PFSK-1 (cell line): ENCODE results near the gene DHRS9.

Experiments used
- FOXP2 ChIP-seq: optimal IDR thresholded peaks from 2 replicates; pipeline ENCODE3; 2011; ENCODE audit warnings: borderline replicate concordance, control low read depth, inconsistent platforms; ENCODE audit not compliant: insufficient read depth; ENCODE audit errors: extremely low read length, extremely low read depth
- POLR2AphosphoS5 ChIP-seq: IDR thresholded peaks from 2 replicates; pipeline ENCODE4 v1.6.1; 2012; ENCODE audit warnings: low read depth, mild to moderate bottlenecking, control low read depth, low read length, moderate library complexity
- SIN3A ChIP-seq: IDR thresholded peaks from 2 replicates; pipeline ENCODE4 v1.6.1; 2012; ENCODE audit warnings: mild to moderate bottlenecking, low read length, moderate library complexity, borderline replicate concordance; ENCODE audit not compliant: insufficient read depth
- TAF1 ChIP-seq: IDR thresholded peaks from 2 replicates; pipeline ENCODE4 v1.6.1; 2012; ENCODE audit warnings: low read length, control low read depth, borderline replicate concordance; ENCODE audit not compliant: insufficient read depth
- TF ChIP-seq, protein P1 (sequence below), 2 experiments: IDR thresholded peaks; 2 replicates each; pipeline versions ENCODE4 v1.6.1 to v1.8.0; 2011 to 2012; ENCODE audit warnings: low read depth in 2 of 2, low read length in 2 of 2, control low read depth in 1 of 2, inconsistent platforms in 1 of 2, mild to moderate bottlenecking in 1 of 2, moderate library complexity in 1 of 2; ENCODE audit not compliant: insufficient read depth in 1 of 2

Gene DHRS9

DNA sequence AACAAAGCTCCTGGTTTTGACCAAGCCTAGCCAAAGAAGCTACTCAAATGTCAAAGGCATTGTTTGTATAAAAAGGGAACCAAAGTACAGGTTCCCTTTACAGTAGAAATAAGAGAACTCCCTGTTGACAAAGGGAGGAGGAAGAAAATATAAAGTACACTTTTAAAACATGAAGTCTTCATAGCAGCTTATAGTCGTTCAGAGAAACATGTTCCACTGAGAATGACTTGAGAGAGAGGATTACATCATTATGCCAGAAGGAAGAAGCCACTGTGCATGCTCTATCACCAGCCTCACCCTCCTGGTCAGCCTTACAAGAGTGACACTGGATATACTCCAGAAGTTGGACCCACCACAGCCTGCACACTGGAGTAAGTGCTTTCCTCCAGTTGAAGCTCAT, 2.5 kb upstream of the DHRS9 start:
- TF ChIP-seq TAF1: no peak
- TF ChIP-seq, protein P1, sequence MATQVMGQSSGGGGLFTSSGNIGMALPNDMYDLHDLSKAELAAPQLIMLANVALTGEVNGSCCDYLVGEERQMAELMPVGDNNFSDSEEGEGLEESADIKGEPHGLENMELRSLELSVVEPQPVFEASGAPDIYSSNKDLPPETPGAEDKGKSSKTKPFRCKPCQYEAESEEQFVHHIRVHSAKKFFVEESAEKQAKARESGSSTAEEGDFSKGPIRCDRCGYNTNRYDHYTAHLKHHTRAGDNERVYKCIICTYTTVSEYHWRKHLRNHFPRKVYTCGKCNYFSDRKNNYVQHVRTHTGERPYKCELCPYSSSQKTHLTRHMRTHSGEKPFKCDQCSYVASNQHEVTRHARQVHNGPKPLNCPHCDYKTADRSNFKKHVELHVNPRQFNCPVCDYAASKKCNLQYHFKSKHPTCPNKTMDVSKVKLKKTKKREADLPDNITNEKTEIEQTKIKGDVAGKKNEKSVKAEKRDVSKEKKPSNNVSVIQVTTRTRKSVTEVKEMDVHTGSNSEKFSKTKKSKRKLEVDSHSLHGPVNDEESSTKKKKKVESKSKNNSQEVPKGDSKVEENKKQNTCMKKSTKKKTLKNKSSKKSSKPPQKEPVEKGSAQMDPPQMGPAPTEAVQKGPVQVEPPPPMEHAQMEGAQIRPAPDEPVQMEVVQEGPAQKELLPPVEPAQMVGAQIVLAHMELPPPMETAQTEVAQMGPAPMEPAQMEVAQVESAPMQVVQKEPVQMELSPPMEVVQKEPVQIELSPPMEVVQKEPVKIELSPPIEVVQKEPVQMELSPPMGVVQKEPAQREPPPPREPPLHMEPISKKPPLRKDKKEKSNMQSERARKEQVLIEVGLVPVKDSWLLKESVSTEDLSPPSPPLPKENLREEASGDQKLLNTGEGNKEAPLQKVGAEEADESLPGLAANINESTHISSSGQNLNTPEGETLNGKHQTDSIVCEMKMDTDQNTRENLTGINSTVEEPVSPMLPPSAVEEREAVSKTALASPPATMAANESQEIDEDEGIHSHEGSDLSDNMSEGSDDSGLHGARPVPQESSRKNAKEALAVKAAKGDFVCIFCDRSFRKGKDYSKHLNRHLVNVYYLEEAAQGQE (IDR thresholded peaks at IDR 0.05; ENCODE audit: insufficient read depth in 1 of 2, low read depth in 2 of 2, low read length in 2 of 2): no peak
- TF ChIP-seq FOXP2: no peak
- TF ChIP-seq POLR2AphosphoS5: no peak
- no peak for TF ChIP-seq SIN3A

DNA sequence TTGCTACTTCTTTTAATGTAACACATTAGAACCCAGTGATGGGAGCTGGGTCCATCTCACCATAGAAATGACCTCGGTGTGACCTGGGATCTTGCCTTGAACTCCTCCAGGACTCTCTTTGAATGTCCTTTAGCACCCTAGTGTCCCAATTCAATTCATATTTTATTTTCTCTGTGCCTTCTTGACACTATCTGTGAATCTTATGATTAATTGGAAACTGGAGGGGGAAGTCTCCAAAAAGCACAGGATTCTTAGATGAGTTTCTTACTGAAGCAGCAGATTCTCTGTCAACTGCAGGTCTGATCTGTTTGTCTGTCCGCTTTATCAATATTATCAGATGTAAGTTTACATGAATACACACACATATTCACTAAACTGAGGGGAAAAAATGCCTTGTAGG, 470 bp downstream of the DHRS9 start:
- no peak for TF ChIP-seq FOXP2
- TF ChIP-seq, protein P1 (IDR thresholded peaks at IDR 0.05; ENCODE audit: insufficient read depth in 1 of 2, low read depth in 2 of 2, low read length in 2 of 2): no peak
- TF ChIP-seq TAF1: no peak

DNA sequence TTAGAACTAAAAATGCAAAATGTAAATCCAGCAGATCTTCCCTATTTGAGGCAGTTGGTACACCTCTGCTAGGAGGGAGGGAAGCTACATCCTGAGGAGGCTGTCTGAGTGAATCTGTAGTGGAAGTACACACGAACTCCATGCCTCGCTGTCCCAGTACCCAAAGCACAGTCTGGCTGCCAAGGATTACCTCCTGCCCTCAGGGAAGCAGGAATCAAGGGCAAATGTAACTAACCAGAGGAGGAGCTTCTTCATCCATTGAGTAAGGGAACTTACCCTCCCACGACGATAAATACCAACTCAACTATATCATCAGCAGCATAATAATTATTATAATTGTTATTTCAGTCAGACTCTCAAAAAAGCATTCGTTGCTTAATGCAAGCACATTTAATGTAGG, 2.1 kb downstream of the DHRS9 start:
- TF ChIP-seq POLR2AphosphoS5 (no peak), TAF1 (no peak), FOXP2 (no peak), SIN3A (no peak)
- TF ChIP-seq, protein P1 (IDR thresholded peaks at IDR 0.05; ENCODE audit: insufficient read depth in 1 of 2, low read depth in 2 of 2, low read length in 2 of 2): no peak

DNA sequence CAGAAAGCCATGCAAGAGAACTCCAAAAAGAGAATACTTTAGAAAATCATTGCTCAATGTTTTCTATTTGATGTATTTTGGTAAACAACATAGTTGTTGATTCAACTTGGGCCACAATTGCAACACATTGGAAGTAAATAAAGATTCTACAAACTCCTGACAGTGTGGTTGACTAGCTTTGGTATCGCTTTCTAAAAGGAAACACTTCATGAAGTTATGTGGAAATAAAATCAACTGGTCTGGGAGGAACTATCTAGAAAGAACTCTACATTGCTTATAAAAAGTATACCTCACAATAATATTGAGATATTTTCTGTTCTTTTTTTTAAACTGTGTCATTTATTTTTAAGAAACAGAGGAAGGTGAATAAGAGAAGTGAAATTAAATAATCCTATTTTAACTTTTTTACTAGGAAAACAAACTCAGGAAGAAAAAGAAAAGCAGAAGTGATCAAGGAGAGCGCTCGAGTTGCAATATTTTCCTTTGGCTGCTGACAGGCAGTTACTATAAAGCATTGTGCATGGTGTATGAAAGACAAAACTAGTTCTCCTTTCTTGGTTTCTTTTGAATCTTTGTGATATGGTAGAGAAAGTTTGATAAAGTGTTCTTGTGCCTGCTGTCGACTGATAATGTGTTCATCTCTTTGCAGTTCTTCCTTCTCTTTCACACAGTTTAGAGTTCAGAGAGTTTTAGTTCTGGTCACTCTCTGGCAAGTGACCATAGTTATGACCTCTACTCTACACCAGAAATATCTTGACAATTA, 3.0 kb downstream of the DHRS9 start:
- TF ChIP-seq, protein P1 (IDR thresholded peaks at IDR 0.05; ENCODE audit: insufficient read depth in 1 of 2, low read depth in 2 of 2, low read length in 2 of 2): no peak
- no peak for TF ChIP-seq FOXP2
